ENCODE measurements around the gene RDH12.
"Not testable (repeated sequence)": the region's sequence is repeated elsewhere in the genome, so short reads cannot be mapped to it uniquely, and the experiment has no call there.

The RDH12 gene

DNA sequence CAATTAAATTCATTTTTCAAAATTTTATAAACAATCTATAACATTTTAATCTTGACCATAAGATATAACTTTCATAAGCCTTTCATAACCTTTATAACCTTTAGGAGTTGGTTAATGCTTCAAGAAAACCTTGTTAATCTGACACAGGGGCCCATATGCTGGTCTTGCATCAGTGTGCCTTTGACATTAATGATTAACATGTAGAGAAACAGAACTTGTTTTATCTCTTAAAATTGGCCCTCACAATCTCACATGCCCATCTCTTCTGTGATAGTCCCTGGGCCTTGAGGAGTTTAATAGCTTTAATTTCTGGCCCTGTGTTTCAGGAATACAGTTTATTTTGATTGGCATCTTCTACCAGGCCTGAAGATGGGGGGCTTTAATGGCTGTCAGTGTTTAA lies 7.7 kb downstream of the RDH12 start:
- DNase-seq, result not testable (repeated sequence)

DNA sequence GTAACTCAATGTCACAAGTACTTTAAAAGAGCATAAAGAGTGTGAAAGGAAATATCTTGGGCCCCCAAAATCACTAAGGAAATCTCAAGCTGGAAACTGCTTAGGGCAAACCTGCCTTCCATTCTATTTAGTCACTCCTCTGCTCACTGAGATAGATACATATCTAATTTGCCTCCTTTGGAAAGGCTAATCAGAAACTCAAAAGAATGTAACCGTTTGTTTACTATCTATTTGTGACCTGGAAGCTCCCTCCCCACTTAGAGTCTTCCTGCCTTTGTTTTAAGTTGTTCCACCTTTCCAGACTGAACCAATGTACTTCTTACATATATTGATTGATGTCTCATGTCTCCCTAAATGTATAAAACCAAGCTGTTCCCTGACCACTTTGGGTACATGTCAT lies 8.1 kb downstream of the RDH12 start:
- DNase-seq, result not testable (repeated sequence)

DNA sequence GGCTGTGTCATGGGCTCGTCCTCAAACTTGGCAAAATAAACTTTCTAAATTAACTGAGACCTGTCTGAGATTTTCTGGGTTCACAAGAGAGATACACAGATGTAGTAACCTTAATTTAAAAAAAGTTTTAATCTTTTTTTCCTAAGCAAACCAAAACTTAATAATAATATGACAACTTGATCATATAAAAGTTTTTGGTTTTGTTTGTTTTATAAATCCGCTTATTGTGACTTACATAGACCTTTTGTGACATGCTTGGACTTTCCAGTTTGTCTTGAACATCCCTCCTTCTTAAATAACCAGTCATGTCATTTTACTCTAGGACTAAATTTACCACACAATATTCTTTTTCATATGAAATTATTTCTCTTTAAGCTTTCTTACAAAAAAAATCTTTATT lies 8.5 kb downstream of the RDH12 start:
- no peak for DNase-seq

DNA sequence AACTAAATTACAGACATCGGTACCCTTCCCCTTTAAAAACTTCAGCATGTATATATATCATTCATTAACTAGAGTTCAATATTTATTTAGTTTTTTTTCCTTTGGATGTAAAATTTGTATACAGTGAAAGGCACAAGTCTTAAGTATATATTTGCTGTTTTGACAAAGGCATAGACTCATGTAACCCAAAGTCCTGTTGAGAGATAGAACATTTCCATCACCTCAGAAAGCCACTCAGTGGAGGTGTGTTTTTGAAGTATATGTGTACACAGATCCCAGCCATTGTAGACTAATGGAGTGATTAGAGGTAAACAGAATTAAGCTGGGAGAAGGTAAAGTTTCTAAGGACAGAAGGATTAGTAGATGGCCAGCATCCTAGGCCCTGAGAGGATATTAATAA lies 15.4 kb downstream of the RDH12 start:
- no peak for DNase-seq

DNA sequence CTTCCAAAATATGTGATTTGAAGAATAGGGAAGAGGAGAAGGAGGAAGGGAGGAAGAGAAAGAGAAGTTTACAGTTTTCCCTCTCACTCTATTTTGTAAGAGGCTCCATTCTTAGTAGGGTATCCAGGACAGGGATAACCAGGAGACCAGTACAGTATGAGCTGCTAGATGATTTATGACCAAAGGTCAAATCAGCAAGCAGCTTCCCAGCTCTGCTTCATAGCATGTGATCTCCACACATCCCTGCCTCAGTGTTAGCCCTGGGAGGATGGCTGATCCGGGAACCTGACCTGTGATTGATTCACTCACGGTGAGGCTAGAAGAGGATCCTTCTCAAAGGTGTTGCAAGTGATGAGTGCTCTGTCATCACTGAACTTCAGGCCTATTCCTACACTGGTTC lies 16.6 kb downstream of the RDH12 start:
- no peak for DNase-seq

DNA sequence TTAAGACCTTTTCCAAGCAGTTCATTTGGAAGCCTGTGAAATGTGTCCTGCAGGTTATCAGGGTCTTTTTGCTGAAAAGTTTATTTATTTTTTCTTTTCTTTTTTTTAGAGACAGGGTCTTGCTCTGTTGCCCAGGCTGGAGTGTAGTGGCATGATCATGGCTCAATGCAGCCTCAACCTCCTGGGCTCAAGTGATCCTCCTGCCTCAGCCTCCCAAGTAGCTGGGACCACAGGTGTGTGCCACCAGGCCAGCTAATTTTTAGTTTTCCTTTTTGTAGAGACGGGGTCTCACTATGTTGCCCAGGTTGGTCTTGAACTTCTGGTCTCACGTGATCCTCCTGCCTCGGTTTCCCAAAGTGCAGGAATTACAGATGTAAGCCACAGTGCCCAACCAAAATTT lies 17.7 kb downstream of the RDH12 start:
- not testable (repeated sequence) for DNase-seq

DNA sequence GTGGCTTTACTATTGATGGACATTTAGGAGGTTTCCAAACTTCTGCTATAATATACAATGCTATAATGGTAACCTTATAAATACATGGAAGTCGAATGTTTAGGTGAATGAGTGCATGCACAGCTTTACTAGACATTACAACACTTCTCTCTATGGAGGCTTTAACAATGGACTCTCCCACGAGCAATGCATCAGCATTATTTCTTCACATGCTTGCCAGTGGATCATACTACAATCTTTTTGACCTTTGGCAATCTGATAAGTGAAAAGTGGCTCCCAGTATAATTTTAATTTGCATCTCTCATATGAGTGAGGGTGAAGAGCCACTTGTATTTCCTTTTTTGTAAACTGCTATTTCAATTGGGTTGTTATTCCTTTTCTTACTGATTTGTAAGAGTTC lies 18.2 kb downstream of the RDH12 start:
- no peak for DNase-seq

DNA sequence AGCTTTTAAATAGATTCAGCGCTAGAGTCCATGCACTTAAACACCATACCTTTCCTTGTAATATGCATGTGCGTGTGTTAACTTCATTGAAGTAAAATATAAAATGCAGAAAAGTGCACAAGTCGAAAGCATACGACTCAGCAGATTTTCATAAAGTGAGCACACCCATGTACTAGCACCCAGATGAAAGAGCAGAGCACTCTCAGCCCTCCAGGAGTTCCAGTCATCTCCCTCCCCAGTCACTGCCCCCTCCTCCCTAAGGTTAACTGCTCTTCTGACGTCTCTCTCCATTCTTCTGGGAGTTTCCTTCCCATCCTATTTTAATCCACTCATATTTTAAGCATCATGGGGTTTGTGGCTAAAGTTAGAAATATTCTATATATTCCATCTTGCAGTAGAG lies 20.2 kb downstream of the RDH12 start:
- no peak for DNase-seq

DNA sequence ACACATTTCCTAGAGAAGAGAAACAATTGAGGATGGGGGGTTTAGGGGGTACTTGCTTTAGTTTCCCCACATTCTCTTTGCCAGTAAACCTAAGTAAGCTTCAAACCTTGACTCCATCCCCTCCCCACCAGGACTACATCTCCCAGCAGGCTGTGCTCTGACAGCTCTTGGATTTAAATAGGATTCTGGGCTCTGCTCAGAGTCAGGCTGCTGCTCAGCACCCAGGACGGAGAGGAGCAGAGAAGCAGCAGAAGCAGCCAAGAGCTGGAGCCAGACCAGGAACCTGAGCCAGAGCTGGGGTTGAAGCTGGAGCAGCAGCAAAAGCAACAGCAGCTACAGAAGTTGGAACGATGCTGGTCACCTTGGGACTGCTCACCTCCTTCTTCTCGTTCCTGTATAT lies 20.6 kb downstream of the RDH12 start:
- DNase-seq, result no peak

DNA sequence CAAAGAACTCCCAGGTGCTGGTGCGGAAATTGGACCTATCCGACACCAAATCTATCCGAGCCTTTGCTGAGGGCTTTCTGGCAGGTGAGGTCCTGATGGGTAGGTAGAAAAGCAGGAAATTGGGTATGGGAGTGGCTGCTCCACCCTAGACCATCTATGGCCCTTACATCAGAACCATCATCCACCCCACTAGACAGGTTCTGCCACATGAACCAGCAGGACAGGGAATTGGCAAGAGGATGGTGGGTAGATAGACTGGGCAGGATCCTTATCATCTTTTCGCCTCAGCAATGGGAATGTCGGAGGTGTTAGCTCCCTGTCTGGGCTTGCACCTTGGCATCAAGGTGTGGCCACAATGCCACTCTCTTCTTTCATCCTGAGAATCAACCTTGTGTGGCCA lies 23.5 kb downstream of the RDH12 start:
- no peak for DNase-seq

DNA sequence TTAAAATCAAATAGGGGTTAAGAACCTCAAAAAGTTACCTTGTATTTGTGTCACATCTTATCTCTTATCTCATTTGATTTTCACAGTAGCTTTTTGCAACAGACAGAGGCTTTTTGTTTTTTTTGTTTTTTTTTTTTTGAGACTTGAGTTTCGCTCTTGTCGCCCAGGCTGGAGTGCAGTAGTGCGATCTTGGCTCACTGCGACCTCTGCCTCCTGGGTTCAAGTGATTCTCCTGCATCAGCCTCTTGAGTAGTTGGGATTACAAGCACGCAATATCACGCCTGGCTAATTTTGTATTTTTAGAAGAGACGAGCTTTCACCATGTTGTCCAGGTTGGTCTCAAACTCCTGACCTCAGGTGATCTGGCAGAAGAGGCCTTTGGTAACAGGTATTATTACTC lies 25.7 kb downstream of the RDH12 start:
- no peak for DNase-seq

DNA sequence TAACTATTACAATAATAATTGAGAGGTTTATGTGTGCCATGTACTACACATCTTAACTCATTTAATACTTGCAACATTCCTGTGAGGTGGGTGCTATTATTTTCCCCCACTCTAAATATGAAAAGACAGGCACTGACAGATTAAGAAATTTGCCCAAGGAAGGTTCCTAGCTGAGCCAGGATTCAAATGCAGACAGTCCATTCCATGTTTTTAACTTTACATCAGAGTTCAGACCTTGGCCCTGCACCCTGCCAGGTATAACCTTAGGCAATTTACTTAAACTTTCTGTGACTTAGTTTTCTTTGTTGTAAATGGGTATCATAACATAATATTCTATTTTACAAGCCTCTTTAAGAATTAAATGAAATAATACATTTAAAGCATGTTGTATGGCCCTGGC lies 26.6 kb downstream of the RDH12 start:
- DNase-seq, result no peak

DNA sequence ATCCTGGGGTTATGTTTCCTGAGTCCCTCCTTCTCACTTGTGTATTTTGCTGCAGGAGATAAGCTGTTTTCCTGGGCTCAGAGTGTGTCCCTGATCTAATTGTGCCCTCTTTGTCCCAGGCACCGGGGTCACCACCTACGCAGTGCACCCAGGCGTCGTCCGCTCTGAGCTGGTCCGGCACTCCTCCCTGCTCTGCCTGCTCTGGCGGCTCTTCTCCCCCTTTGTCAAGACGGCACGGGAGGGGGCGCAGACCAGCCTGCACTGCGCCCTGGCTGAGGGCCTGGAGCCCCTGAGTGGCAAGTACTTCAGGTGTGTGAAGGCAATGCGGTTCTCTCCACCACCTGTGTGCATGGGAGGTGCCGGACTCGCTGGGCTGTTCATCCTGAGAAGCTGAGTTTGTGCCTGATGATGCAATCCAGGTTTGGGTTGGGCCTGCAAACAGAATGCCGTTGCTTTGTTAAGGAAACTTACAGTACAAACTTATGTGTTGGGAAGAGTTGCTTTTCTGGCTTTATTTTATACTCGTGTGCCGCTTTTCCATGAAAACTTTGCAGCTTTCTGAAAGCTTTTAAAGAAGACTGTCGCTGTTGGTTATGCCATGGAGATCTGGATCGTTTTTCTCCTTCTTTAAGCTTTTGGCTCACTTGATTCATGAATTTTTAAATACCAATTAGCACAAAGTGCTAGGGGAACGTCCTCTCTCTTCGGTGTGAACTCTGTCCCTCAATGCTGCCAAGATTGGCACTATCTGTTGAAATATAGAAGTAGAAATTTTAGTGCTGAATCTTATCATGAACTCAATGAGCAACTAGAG lies 27.6 kb downstream of the RDH12 start:
- DNase-seq, result no peak

DNA sequence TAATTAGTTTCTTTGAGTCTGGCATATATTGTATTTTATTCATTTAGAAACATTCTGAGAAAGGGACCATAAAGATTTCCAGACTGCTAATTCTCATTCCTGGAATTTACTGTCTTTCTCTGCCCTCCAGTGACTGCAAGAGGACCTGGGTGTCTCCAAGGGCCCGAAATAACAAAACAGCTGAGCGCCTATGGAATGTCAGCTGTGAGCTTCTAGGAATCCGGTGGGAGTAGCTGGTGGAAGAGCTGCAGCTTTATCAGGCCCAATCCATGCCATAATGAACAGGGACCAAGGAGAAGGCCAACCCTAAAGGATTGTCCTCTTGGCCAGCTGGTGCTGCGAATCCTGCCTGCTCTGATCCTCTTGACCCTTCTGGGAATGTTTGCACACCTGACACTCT lies 31.9 kb downstream of the RDH12 start:
- peak; percentile 35 for DNase-seq

DNA sequence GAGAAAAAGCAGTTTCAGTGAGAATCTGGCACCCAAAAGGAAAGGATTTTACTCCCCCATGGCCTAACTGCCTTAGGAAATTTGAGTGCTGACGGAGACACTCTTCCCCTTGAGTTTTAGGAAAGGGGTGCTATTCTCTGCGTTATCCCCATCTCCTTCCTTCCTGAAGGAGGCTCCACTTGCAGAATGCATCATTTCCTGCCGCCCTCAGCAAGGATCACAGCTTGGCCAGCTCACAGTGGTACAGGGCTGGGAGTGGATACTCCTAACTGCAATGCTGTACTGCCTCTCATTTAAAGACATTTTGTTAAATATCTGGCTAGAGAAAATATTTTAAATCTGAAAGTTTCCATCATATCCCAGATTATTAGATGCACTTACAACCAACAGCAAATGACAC lies 33.0 kb downstream of the RDH12 start:
- DNase-seq, result no peak

DNA sequence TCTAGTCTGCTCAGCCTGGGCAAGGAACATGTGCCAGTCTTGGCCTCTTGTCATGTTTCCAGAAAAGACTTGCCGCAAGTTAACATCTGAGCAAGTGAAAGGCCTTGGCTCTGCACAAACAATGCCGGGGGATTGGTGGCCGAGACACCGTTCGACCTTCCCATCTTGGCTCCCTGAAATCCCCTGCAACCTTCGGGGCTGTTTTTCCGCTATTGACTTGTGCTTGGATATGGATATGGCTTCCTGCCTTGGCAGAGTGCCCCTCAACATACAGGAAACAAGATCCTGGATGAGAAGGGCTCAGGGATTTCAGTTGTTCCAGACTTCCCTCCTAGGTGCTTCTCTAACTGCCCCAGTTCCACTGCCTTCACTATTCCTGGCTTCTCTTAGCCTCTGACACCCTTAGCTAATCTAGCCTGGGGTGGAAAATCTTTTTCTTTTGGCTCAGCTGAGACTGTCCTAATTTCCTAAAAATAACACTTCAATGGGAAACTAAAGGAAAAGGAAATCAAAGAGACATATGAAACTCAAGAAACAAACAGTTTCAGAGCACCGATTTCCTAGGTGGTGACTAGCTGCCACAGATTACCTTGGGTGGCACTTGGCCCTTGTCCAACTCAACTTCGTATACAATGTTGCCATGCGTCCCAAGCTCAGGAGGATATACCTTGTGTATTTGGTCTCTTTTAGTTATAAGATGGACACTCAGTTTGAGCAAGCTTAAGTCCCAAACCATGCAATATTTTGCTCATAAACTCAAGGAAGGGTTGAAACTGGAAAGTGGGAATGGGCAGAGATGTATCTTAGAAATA lies 33.9 kb downstream of the RDH12 start:
- DNase-seq, result no peak

DNA sequence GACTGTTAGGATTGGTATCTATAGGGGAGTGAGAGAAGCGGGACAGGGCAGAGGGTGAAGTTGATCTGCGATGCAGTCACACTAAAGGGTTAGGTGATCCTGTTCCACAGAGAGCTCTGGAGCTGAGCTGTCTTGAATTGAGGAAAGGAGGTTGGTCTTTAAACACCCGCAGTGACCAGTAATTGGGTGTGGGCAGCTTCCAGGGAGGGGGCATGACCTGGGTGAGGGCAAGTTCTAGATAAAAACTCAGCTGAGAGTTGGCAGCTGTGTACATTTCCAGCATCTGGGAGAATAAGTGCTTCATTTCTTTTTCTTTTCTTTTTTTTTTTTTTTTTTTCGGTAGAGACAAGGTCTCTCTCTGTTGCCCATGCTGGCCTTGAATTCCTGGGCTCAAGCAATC lies 35.1 kb downstream of the RDH12 start:
- DNase-seq, result no peak

DNA sequence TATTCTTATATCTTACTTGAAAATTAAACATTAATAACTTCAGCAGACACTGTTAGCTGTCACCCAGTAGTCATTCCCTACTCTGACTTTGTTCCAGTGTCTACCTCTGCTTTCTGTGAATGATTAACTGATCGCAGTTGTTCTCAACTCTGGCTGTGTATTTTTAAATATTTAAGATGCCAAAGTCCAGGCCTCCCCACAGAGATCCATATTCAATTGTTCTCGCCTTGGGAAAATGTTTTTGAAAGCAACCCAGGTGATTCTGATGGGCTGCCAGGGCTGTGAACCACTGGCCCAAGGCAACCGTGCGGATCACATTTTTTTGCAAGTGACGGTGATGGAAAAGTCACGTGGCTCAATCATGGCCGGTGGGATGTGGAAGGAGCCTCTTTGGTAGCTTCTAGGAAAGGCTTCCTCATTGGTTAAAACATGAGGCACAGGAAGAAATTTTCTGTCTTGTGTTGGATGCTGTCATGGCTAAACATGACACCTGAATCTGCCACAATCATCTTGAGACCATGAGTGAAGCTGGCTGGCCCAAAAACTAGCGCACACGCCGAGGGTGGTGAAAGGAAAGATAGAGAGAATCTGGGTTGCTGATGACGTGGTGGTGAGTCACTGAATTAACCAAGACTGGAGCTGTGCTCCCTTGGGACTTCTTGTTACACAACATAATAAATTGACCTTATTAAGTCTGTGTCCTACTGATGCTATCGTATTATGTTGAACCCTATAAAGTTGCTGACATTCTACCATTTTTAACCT lies 37.2 kb downstream of the RDH12 start:
- DNase-seq, result no peak

DNA sequence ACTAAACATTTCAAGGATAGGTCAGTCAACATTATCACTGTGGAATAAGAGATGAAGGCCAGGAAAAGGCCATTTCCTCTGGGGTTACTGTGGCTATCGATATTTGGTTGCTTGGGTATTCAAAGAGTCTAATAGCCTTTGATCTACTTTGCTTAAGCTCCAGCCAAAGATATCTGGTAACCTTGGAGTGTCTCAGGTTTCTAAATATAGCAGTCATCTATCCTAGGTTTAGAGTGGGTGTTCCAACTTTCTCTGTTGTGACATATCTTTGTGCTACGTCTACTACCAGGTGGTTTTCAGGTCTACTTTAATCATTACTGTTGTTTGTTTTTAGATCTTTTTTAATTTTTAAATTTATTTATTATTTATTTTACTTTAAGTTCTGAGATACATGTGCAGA lies 42.4 kb downstream of the RDH12 start:
- DNase-seq, result no peak

DNA sequence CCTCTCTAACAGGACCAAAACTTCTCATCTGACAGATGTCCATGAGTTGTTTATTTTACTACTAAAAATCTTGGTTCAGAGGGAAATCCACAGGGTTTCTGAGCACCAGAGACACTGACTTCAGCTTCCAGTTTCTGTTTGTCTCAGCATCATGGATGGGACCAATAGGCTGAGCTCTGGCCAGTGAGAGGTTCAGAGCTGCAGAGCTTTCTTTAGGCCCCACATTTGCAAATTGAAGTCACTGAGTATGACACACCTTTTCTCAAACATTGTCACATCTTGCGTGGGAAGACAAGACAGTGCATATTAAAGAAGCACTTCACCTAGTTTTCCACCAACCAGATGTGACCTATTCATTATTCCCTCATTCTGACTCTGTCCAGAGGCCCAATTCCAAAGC lies 45.2 kb downstream of the RDH12 start:
- no peak for DNase-seq

DNA sequence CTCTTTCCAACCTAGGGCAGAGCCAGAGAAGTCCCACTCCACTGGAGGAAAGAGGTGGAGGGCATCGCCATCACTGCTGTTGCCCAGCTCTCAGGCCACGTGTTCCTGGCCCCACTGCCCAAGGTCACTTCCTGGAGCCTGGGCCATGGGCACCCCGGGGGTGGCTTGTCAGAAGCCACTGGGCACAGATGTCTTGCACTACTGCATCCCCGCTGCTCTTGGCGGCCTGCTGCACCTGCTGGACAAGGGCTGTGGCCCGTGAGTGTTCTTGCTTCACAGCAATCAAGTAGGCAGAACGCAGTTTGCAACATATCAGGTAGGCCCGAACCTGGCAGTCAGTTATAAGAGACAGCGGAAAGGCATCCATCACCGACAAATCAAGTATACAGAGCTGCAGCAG lies 46.6 kb downstream of the RDH12 start:
- DNase-seq, result no peak

DNA sequence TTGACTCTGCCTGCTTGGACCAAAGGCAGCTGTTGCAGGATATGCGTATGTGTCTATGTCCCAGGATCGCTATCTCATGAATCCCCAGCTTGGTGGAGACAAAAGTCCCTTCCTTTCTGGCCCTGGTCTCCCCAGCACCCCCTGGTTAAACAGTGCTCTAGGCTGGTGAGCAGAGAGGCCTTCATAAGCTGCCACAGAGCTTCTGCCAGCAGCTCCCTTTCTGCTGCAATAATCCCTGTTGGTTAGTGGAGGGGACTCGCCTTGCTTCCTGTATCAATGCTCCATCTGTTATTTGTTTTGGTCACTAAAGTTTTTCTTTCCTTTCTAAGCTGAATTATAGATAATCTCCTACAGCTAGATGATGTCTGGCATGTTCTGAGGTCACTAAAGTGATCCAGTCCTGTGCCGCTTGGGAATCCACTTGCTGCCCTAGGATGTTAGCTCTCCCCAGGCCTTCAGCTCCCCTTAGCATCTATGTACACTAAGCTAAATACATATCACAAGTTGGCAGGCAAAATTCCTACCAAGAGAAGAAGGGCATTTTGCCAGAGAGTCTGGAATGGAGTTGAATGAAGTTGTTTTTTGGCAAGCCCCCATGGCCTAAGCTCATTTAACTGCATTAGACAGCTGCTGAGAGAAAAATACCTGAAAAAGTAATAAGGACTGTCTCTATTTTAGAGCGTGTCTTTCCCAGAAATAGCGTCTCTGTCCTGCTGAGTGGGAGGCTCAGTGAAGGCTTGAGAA lies 47.8 kb downstream of the RDH12 start:
- no peak for DNase-seq

DNA sequence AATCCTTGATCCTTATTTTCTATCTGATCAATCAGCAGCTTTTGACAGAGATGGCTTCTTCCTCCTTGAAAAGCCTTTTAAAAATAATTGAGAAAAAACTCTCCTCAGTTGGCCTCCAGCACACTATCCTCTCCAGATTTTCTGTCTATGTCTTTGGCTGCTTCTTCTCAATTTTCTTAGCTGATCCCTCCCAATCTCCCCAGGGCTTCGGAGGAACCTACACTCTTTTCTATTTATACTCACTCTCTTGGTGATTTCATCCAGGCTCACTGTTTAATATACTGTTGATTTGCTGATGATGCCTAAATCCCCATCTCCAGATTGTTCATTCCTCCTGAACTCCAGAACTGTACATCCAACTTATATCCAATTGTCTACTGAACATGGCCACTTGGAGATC lies 54.8 kb downstream of the RDH12 start:
- no peak for DNase-seq

Data from SHP77 treated with DMSO at 0.1 percent for 48 hours (cell line).